Putamen (tissue), 1 donor: ENCODE measurements around the gene OTX2.

Source experiments
- DNase-seq: peaks from one replicate; pipeline ENCODE4 v3.0.0-alpha.2; 2016; ENCODE audit warnings: low spot score

OTX2 gene

GRCh38 chr14:56796259-56796658 lies 14.0 kb downstream of the OTX2 start:
- no peak for DNase-seq

- no peak for DNase-seq
Measured at GRCh38 chr14:56795284-56795622, 15.0 kb downstream of the OTX2 start.

GRCh38 chr14:56794557-56795283 lies 15.6 kb downstream of the OTX2 start:
- no peak for DNase-seq

GRCh38 chr14:56794088-56794556 lies 16.2 kb downstream of the OTX2 start:
- no peak for DNase-seq

GRCh38 chr14:56789955-56790354 lies 20.3 kb downstream of the OTX2 start:
- DNase-seq = no peak

GRCh38 chr14:56787530-56787929 lies 22.7 kb downstream of the OTX2 start:
- DNase-seq = no peak

- DNase-seq = no peak
Measured at GRCh38 chr14:56782711-56783110, 27.6 kb downstream of the OTX2 start.

GRCh38 chr14:56774503-56774902 lies 35.8 kb downstream of the OTX2 start:
- DNase-seq = no peak

GRCh38 chr14:56770512-56770911 lies 39.8 kb downstream of the OTX2 start:
- DNase-seq = no peak

GRCh38 chr14:56760164-56760914 lies 49.9 kb downstream of the OTX2 start:
- no peak for DNase-seq

- no peak for DNase-seq
Measured at GRCh38 chr14:56759633-56760032, 50.6 kb downstream of the OTX2 start.

- no peak for DNase-seq
Measured at GRCh38 chr14:56759094-56759493, 51.2 kb downstream of the OTX2 start.

GRCh38 chr14:56754921-56755320 lies 55.4 kb downstream of the OTX2 start:
- no peak for DNase-seq

GRCh38 chr14:56753396-56753795 lies 56.9 kb downstream of the OTX2 start:
- no peak for DNase-seq

- DNase-seq = no peak
Measured at GRCh38 chr14:56752428-56752827, 57.9 kb downstream of the OTX2 start.

- DNase-seq = no peak
Measured at GRCh38 chr14:56751471-56751870, 58.8 kb downstream of the OTX2 start.
